ENCODE measurements around the gene RAB27A. TPM values are rescaled to one million over a fixed set of nuclear protein-coding genes. Genes with fewer than 3 reads are reported as not detected.
"Not testable (repeated sequence)": the region's sequence is repeated elsewhere in the genome, so short reads cannot be mapped to it uniquely, and the experiment has no call there.

Gene RAB27A
- total RNA-seq, 1 donor from 2014 or later, result 74.4 TPM

- H3K27me3 Mint-ChIP-seq (ENCODE audit: low read depth), result no peaks in the 10 kb centered on the region
- peak overlapping the region; percentile 72 for H3K4me3 Mint-ChIP-seq (ENCODE audit: low read depth)
- peak overlapping the region; percentile 82 for H3K27ac Mint-ChIP-seq
- H3K36me3 Mint-ChIP-seq (ENCODE audit: low read depth), result peaks cover 40% of the 10 kb centered on the region
- peaks cover 60% of the 10 kb centered on the region for H3K4me1 Mint-ChIP-seq (ENCODE audit: low read depth)
- DNase-seq (ENCODE audit: low spot score), result no peak
- H3K9me3 Mint-ChIP-seq, result no peaks in the 10 kb centered on the region
- intact Hi-C loops (cut with micrococcal nuclease), result loop anchor here (5.0 kb wide), 1 partner anchor 34 kb away; no protein-coding TSS in a partner anchor
Observed at GRCh38 chr15:55256281-55257011, 33.2 kb downstream of the RAB27A start.

- Mint-ChIP-seq H3K27me3 (ENCODE audit: low read depth) (no peaks in the 10 kb centered on the region), H3K4me3 (ENCODE audit: low read depth) (peak overlapping the region; percentile 72), H3K27ac (peak overlapping the region; percentile 82), H3K36me3 (ENCODE audit: low read depth) (peaks cover 46% of the 10 kb centered on the region), H3K4me1 (ENCODE audit: low read depth) (peaks cover 66% of the 10 kb centered on the region), H3K9me3 (no peaks in the 10 kb centered on the region)
- no peak for DNase-seq (ENCODE audit: low spot score)
- intact Hi-C loops (cut with micrococcal nuclease), result loop anchor here (1.0 to 5.0 kb wide), 3 partner anchors 17 to 33 kb away; no protein-coding TSS in a partner anchor
Observed at GRCh38 chr15:55255714-55256113, 33.9 kb downstream of the RAB27A start.

GRCh38 chr15:55254916-55255679 is 34.5 kb downstream of the RAB27A start:
- peak overlapping the region; percentile 82 for H3K27ac Mint-ChIP-seq
- H3K27me3 Mint-ChIP-seq (ENCODE audit: low read depth), result no peaks in the 10 kb centered on the region
- no peak for DNase-seq (ENCODE audit: low spot score)
- peaks cover 68% of the 10 kb centered on the region for H3K4me1 Mint-ChIP-seq (ENCODE audit: low read depth)
- no peaks in the 10 kb centered on the region for H3K9me3 Mint-ChIP-seq
- intact Hi-C loops (cut with micrococcal nuclease), result loop anchor here (1.0 to 5.0 kb wide), 3 partner anchors 16 to 33 kb away; no protein-coding TSS in a partner anchor
- peak overlapping the region; percentile 72 for H3K4me3 Mint-ChIP-seq (ENCODE audit: low read depth)
- H3K36me3 Mint-ChIP-seq (ENCODE audit: low read depth), result peaks cover 42% of the 10 kb centered on the region

- DNase-seq (ENCODE audit: low spot score), result no peak
- Mint-ChIP-seq H3K4me1 (ENCODE audit: low read depth) (peaks cover 70% of the 10 kb centered on the region), H3K9me3 (no peaks in the 10 kb centered on the region), H3K27ac (peak overlapping the region; percentile 75), H3K27me3 (ENCODE audit: low read depth) (no peaks in the 10 kb centered on the region), H3K36me3 (ENCODE audit: low read depth) (peaks cover 41% of the 10 kb centered on the region), H3K4me3 (ENCODE audit: low read depth) (peak overlapping the region; percentile 6)
- intact Hi-C loops (cut with micrococcal nuclease), result loop anchor here (1.0 kb wide), 1 partner anchor 8 kb away; no protein-coding TSS in a partner anchor
Observed at GRCh38 chr15:55253580-55253979, 36.0 kb downstream of the RAB27A start.

GRCh38 chr15:55252201-55252600 is 37.4 kb downstream of the RAB27A start:
- DNase-seq (ENCODE audit: low spot score); H3K4me3 Mint-ChIP-seq (ENCODE audit: low read depth); H3K27ac Mint-ChIP-seq; H3K27me3 Mint-ChIP-seq (ENCODE audit: low read depth); H3K9me3 Mint-ChIP-seq; intact Hi-C loops (cut with micrococcal nuclease): not testable (repeated sequence)
- peaks cover 48% of the 10 kb centered on the region for H3K36me3 Mint-ChIP-seq (ENCODE audit: low read depth)
- H3K4me1 Mint-ChIP-seq (ENCODE audit: low read depth), result peaks cover 70% of the 10 kb centered on the region

- peaks cover 44% of the 10 kb centered on the region for H3K36me3 Mint-ChIP-seq (ENCODE audit: low read depth)
- H3K27ac Mint-ChIP-seq, result peak overlapping the region; percentile 75
- intact Hi-C loops (cut with micrococcal nuclease), result no loop called here
Observed at GRCh38 chr15:55250941-55251340, 38.7 kb downstream of the RAB27A start.

GRCh38 chr15:55250392-55250791 is 39.2 kb downstream of the RAB27A start:
- H3K27ac Mint-ChIP-seq, result peak overlapping the region; percentile 75
- intact Hi-C loops (cut with micrococcal nuclease), result no loop called here
- H3K4me3 Mint-ChIP-seq (ENCODE audit: low read depth), result no peak overlapping the region
- peaks cover 57% of the 10 kb centered on the region for H3K4me1 Mint-ChIP-seq (ENCODE audit: low read depth)
- H3K36me3 Mint-ChIP-seq (ENCODE audit: low read depth), result peaks cover 41% of the 10 kb centered on the region
- no peaks in the 10 kb centered on the region for H3K9me3 Mint-ChIP-seq
- no peak for DNase-seq (ENCODE audit: low spot score)
- no peaks in the 10 kb centered on the region for H3K27me3 Mint-ChIP-seq (ENCODE audit: low read depth)

More at GRCh38 chr15:55250941-55251340, 38.7 kb downstream of the RAB27A start:
- no peak overlapping the region for H3K4me3 Mint-ChIP-seq (ENCODE audit: low read depth)
- DNase-seq (ENCODE audit: low spot score), result no peak
- H3K4me1 Mint-ChIP-seq (ENCODE audit: low read depth), result peaks cover 63% of the 10 kb centered on the region
- H3K27me3 Mint-ChIP-seq (ENCODE audit: low read depth), result no peaks in the 10 kb centered on the region
- H3K9me3 Mint-ChIP-seq, result no peaks in the 10 kb centered on the region

- intact Hi-C loops (cut with micrococcal nuclease); DNase-seq (ENCODE audit: low spot score); H3K27me3 Mint-ChIP-seq (ENCODE audit: low read depth); H3K4me3 Mint-ChIP-seq (ENCODE audit: low read depth); H3K27ac Mint-ChIP-seq; H3K9me3 Mint-ChIP-seq: not testable (repeated sequence)
- Mint-ChIP-seq H3K36me3 (ENCODE audit: low read depth) (peaks cover 45% of the 10 kb centered on the region), H3K4me1 (ENCODE audit: low read depth) (peaks cover 57% of the 10 kb centered on the region)
Observed at GRCh38 chr15:55249885-55250284, 39.7 kb downstream of the RAB27A start.

GRCh38 chr15:55248895-55249294 is 40.7 kb downstream of the RAB27A start:
- intact Hi-C loops (cut with micrococcal nuclease), result no loop called here
- Mint-ChIP-seq H3K9me3 (no peaks in the 10 kb centered on the region), H3K4me1 (ENCODE audit: low read depth) (peaks cover 56% of the 10 kb centered on the region), H3K27ac (no peak overlapping the region), H3K36me3 (ENCODE audit: low read depth) (peaks cover 45% of the 10 kb centered on the region), H3K4me3 (ENCODE audit: low read depth) (no peak overlapping the region), H3K27me3 (ENCODE audit: low read depth) (no peaks in the 10 kb centered on the region)
- no peak for DNase-seq (ENCODE audit: low spot score)

- intact Hi-C loops (cut with micrococcal nuclease), result no loop called here
- H3K27me3 Mint-ChIP-seq (ENCODE audit: low read depth), result no peaks in the 10 kb centered on the region
- H3K4me3 Mint-ChIP-seq (ENCODE audit: low read depth), result no peak overlapping the region
- DNase-seq (ENCODE audit: low spot score), result no peak
- no peak overlapping the region for H3K27ac Mint-ChIP-seq
- H3K9me3 Mint-ChIP-seq, result no peaks in the 10 kb centered on the region
- peaks cover 49% of the 10 kb centered on the region for H3K36me3 Mint-ChIP-seq (ENCODE audit: low read depth)
- H3K4me1 Mint-ChIP-seq (ENCODE audit: low read depth), result peaks cover 53% of the 10 kb centered on the region
Observed at GRCh38 chr15:55247766-55248427, 41.7 kb downstream of the RAB27A start.

- Mint-ChIP-seq H3K36me3 (ENCODE audit: low read depth) (peaks cover 53% of the 10 kb centered on the region), H3K27me3 (ENCODE audit: low read depth) (no peaks in the 10 kb centered on the region), H3K4me1 (ENCODE audit: low read depth) (peaks cover 59% of the 10 kb centered on the region), H3K27ac (no peak overlapping the region), H3K4me3 (ENCODE audit: low read depth) (no peak overlapping the region), H3K9me3 (no peaks in the 10 kb centered on the region)
- intact Hi-C loops (cut with micrococcal nuclease), result no loop called here
- no peak for DNase-seq (ENCODE audit: low spot score)
Observed at GRCh38 chr15:55247311-55247710, 42.3 kb downstream of the RAB27A start.

GRCh38 chr15:55246567-55246966 is 43.0 kb downstream of the RAB27A start:
- no peaks in the 10 kb centered on the region for H3K9me3 Mint-ChIP-seq
- intact Hi-C loops (cut with micrococcal nuclease), result no loop called here
- no peak overlapping the region for H3K27ac Mint-ChIP-seq
- H3K36me3 Mint-ChIP-seq (ENCODE audit: low read depth), result peaks cover 45% of the 10 kb centered on the region
- H3K4me3 Mint-ChIP-seq (ENCODE audit: low read depth), result no peak overlapping the region
- peaks cover 59% of the 10 kb centered on the region for H3K4me1 Mint-ChIP-seq (ENCODE audit: low read depth)
- H3K27me3 Mint-ChIP-seq (ENCODE audit: low read depth), result no peaks in the 10 kb centered on the region
- DNase-seq (ENCODE audit: low spot score), result no peak

All from activated T-helper 2 cell treated with anti-CD3 and anti-CD28 coated beads, Interferon-gamma antibody, Interleukin-2, Interleukin-4, amounts not matched to agents 10 μg/mL and 5 μg/mL and 100 μg/mL, durations not matched to agents 14 hours and 24 hours and 36 hours (primary cell).